Motor neuron (in vitro differentiated cells): Measurements from ENCODE around the gene ERO1B. TPM values are rescaled to one million over a fixed set of nuclear protein-coding genes. Genes with fewer than 3 reads are reported as not detected.
A peak's percentile ranks its signal among the peaks of the same experiment; 100 is the strongest.

ENCODE experiments used
- ATAC-seq, 8 experiments: fragments of 200-7000 bp; cut with Tn5 transposase; replicated peaks in 6 of 8; 2 replicates each; pipeline ENCODE4 v1.8.0; 2021; ENCODE audit warnings: mild to moderate bottlenecking in 8 of 8, moderate library complexity in 8 of 8
- H3K27ac ChIP-seq, 2 donors: fragments of 250-450 bp; sonication (Bioruptor Pico); 2 replicates each; pipeline ENCODE4 v1.9.0; 2021; ENCODE audit warnings: antibody characterized with exemption in 2 of 2, mild to moderate bottlenecking in 2 of 2, moderate library complexity in 1 of 2
- H3K4me1 ChIP-seq, 2 donors: fragments of 250-450 bp; sonication (Bioruptor Pico); replicated peaks in 1 of 2; 2 replicates each; pipeline ENCODE4 v1.6.1; 2021; ENCODE audit warnings: antibody characterized with exemption in 2 of 2, mild to moderate bottlenecking in 2 of 2, moderate library complexity in 1 of 2
- H3K4me3 ChIP-seq, 5 donors: fragments of 250-450 bp; sonication (Bioruptor Pico); 2 replicates each; pipeline ENCODE4 v1.9.0; 2021; ENCODE audit warnings: antibody characterized with exemption in 5 of 5, mild to moderate bottlenecking in 5 of 5, moderate library complexity in 4 of 5
- WGBS, 10 experiments: fragments of 450-650 bp; shearing (Covaris generic); methylation state at CpG; one replicate each; pipeline ENCODE4 v1.0.0; 2022; 5-methylcytosine and 5-hydroxymethylcytosine counted together
- in situ Hi-C, 9 experiments: fragments of 400-800 bp; cut with MboI; loops; one replicate each; pipeline ENCODE4 v1.15.0; 2021; ENCODE audit warnings: low sequenced_read_pairs in 9 of 9, low pct_unique_long_range_greater_than_20kb in 2 of 9; ENCODE audit not compliant: unreplicated experiment in 9 of 9
- total RNA-seq, 8 experiments: library from RNA; unstranded; fragments of 300-600 nt; gene quantifications; 2 replicates each; pipeline versions ENCODE4 v1.2.3 to v1.2.4, GENCODE V29; 2022

Gene ERO1B
- total RNA-seq, 8 experiments from 2014 or later = 1.2 to 7.0 (median 5.2) TPM

- in situ Hi-C loops = no loop called here
- Histone ChIP-seq H3K4me3 (no peak overlapping the region), H3K4me1 (no peaks in the 10 kb centered on the region), H3K27ac (no peak overlapping the region)
- WGBS, 10 experiments = 0 to 92% (median 78%) methylated on average over 1 of the region's 1 CpG; no CpG with 5 or more reads in 1 of the 10 experiments
- no peak for ATAC-seq
Observed at GRCh38 chr1:236259043-236259442, 22.7 kb downstream of the ERO1B start.

- Histone ChIP-seq H3K27ac (no peak overlapping the region), H3K4me1 (no peaks in the 10 kb centered on the region), H3K4me3 (no peak overlapping the region)
- in situ Hi-C loops = no loop called here
- 26 to 90% (median 73%) methylated on average over 3 to 4 of the region's 4 CpGs for WGBS, 10 experiments
- no peak for ATAC-seq
Observed at GRCh38 chr1:236258114-236258622, 23.6 kb downstream of the ERO1B start.

GRCh38 chr1:236257216-236257615 is 24.5 kb downstream of the ERO1B start:
- H3K4me1 ChIP-seq = no peaks in the 10 kb centered on the region
- no peak overlapping the region for H3K27ac ChIP-seq
- in situ Hi-C loops = no loop called here
- no peak for ATAC-seq
- H3K4me3 ChIP-seq = no peak overlapping the region

GRCh38 chr1:236253918-236254637 is 27.7 kb downstream of the ERO1B start:
- no peak overlapping the region for H3K27ac ChIP-seq
- in situ Hi-C loops = no loop called here
- H3K4me1 ChIP-seq = no peaks in the 10 kb centered on the region
- WGBS, 10 experiments = 23 to 100% (median 73%) methylated on average over 1 to 4 of the region's 4 CpGs
- H3K4me3 ChIP-seq = no peak overlapping the region
- ATAC-seq = no peak

- in situ Hi-C loops = no loop called here
- no peak for ATAC-seq
- no peaks in the 10 kb centered on the region for H3K4me1 ChIP-seq
- H3K27ac ChIP-seq = no peak overlapping the region
- WGBS, 10 experiments = 17 to 100% (median 91%) methylated on average over 1 of the region's 1 CpG; no CpG with 5 or more reads in 3 of the 10 experiments
- H3K4me3 ChIP-seq = no peak overlapping the region
Observed at GRCh38 chr1:236253119-236253518, 28.6 kb downstream of the ERO1B start.

- in situ Hi-C loops = no loop called here
- ATAC-seq = no peak
- no peaks in the 10 kb centered on the region for H3K4me1 ChIP-seq
- H3K4me3 ChIP-seq = no peak overlapping the region
- 86 to 100% (median 100%) methylated on average over 1 of the region's 1 CpG for WGBS, 10 experiments
- H3K27ac ChIP-seq = no peak overlapping the region
Observed at GRCh38 chr1:236251587-236251986, 30.2 kb downstream of the ERO1B start.

- in situ Hi-C loops = no loop called here
- WGBS, 10 experiments = 90 to 100% (median 100%) methylated on average over 1 to 3 of the region's 3 CpGs; no CpG with 5 or more reads in 2 of the 10 experiments
- no peak for ATAC-seq
- Histone ChIP-seq H3K27ac (no peak overlapping the region), H3K4me1 (no peaks in the 10 kb centered on the region), H3K4me3 (no peak overlapping the region)
Observed at GRCh38 chr1:236247286-236247685, 34.5 kb downstream of the ERO1B start.

GRCh38 chr1:236242568-236242967 is 39.2 kb downstream of the ERO1B start:
- H3K27ac ChIP-seq = no peak overlapping the region
- H3K4me3 ChIP-seq = no peak overlapping the region
- H3K4me1 ChIP-seq = no peaks in the 10 kb centered on the region
- in situ Hi-C loops = no loop called here
- 44 to 100% (median 83%) methylated on average over 1 to 2 of the region's 2 CpGs; no CpG with 5 or more reads in 1 of the 10 experiments for WGBS, 10 experiments
- ATAC-seq = no peak

- in situ Hi-C loops = no loop called here
- Histone ChIP-seq H3K4me1 (no peaks in the 10 kb centered on the region), H3K4me3 (no peak overlapping the region), H3K27ac (no peak overlapping the region)
- WGBS, 10 experiments = 16 to 100% (median 83%) methylated on average over 1 to 3 of the region's 3 CpGs; no CpG with 5 or more reads in 1 of the 10 experiments
- ATAC-seq = no peak
Observed at GRCh38 chr1:236240675-236241074, 41.1 kb downstream of the ERO1B start.

- no peak overlapping the region for H3K27ac ChIP-seq
- WGBS, 10 experiments = 0 to 89% (median 67%) methylated on average over 1 of the region's 1 CpG; no CpG with 5 or more reads in 1 of the 10 experiments
- no peaks in the 10 kb centered on the region for H3K4me1 ChIP-seq
- no peak for ATAC-seq
- H3K4me3 ChIP-seq = no peak overlapping the region
- in situ Hi-C loops = no loop called here
Observed at GRCh38 chr1:236239092-236239585, 42.6 kb downstream of the ERO1B start.

- no peak overlapping the region for H3K27ac ChIP-seq
- no peak overlapping the region for H3K4me3 ChIP-seq
- in situ Hi-C loops = no loop called here
- no peaks in the 10 kb centered on the region for H3K4me1 ChIP-seq
- 90 to 100% (median 96%) methylated on average over 1 to 3 of the region's 3 CpGs; no CpG with 5 or more reads in 2 of the 10 experiments for WGBS, 10 experiments
- peak in 1 of 8 experiments; percentile 21 for ATAC-seq
Observed at GRCh38 chr1:236235116-236235515, 46.6 kb downstream of the ERO1B start.

GRCh38 chr1:236228411-236228810 is 53.3 kb downstream of the ERO1B start:
- no peaks in the 10 kb centered on the region for H3K4me1 ChIP-seq
- no peak overlapping the region for H3K27ac ChIP-seq
- WGBS, 10 experiments = 36 to 98% (median 85%) methylated on average over 2 to 4 of the region's 4 CpGs; no CpG with 5 or more reads in 1 of the 10 experiments
- in situ Hi-C loops = no loop called here
- ATAC-seq = no peak
- no peak overlapping the region for H3K4me3 ChIP-seq

GRCh38 chr1:236222632-236223031 is 59.1 kb downstream of the ERO1B start:
- in situ Hi-C loops = no loop called here
- no peak overlapping the region for H3K4me3 ChIP-seq
- ATAC-seq = peak in 1 of 8 experiments; percentile 76
- WGBS, 10 experiments = 80 to 100% (median 87%) methylated on average over 1 of the region's 1 CpG; no CpG with 5 or more reads in 4 of the 10 experiments
- H3K27ac ChIP-seq = no peak overlapping the region
- H3K4me1 ChIP-seq = no peaks in the 10 kb centered on the region

- WGBS, 10 experiments = 67 to 100% (median 100%) methylated on average over 1 of the region's 1 CpG; no CpG with 5 or more reads in 1 of the 10 experiments
- Histone ChIP-seq H3K4me3 (no peak overlapping the region), H3K4me1 (no peaks in the 10 kb centered on the region), H3K27ac (no peak overlapping the region)
- no peak for ATAC-seq
- in situ Hi-C loops = no loop called here
Observed at GRCh38 chr1:236220473-236220872, 61.3 kb downstream of the ERO1B start.
